IPS-NIHi11 (cell line): ENCODE data around the gene NPBWR2.

Source experiments
- DNase-seq: peaks from one replicate; pipeline ENCODE4 v3.0.0; 2012; ENCODE audit warnings: mixed read lengths, low spot score

NPBWR2 gene

GRCh38 chr20:64116541-64117431 is 9.4 kb upstream of the NPBWR2 start:
- DNase-seq: peak; percentile 7

- DNase-seq: no peak
Observed at GRCh38 chr20:64116016-64116415, 8.7 kb upstream of the NPBWR2 start.

- DNase-seq: peak; percentile 14
Observed at GRCh38 chr20:64115171-64115911, 8.0 kb upstream of the NPBWR2 start.

GRCh38 chr20:64114356-64114971 is 7.1 kb upstream of the NPBWR2 start:
- DNase-seq: no peak

GRCh38 chr20:64113796-64114355 is 6.5 kb upstream of the NPBWR2 start:
- peak; percentile 6 for DNase-seq

GRCh38 chr20:64113444-64113775 is 6.0 kb upstream of the NPBWR2 start:
- DNase-seq: no peak

- DNase-seq: no peak
Observed at GRCh38 chr20:64112691-64113443, 5.5 kb upstream of the NPBWR2 start.

GRCh38 chr20:64111841-64112641 is 4.7 kb upstream of the NPBWR2 start:
- no peak for DNase-seq

- DNase-seq: no peak
Observed at GRCh38 chr20:64110411-64111068, 3.2 kb upstream of the NPBWR2 start.

GRCh38 chr20:64109831-64110391 is 2.5 kb upstream of the NPBWR2 start:
- DNase-seq: no peak

GRCh38 chr20:64108731-64109681 is 1.6 kb upstream of the NPBWR2 start:
- no peak for DNase-seq

- DNase-seq: no peak
Observed at GRCh38 chr20:64107736-64108457, 532 bp upstream of the NPBWR2 start.

GRCh38 chr20:64106435-64106961 is 867 bp downstream of the NPBWR2 start:
- DNase-seq: no peak

GRCh38 chr20:64105846-64106434 is 1.4 kb downstream of the NPBWR2 start:
- DNase-seq: no peak

GRCh38 chr20:64104667-64105451 is 2.5 kb downstream of the NPBWR2 start:
- DNase-seq: no peak

GRCh38 chr20:64103871-64104666 is 3.3 kb downstream of the NPBWR2 start:
- DNase-seq: peak; percentile 65
